NCI-H1417 treated with DMSO at 0.1 percent for 48 hours (cell line): Measurements from ENCODE around the gene STIM2.

ENCODE experiments used
- DNase-seq: peaks from one replicate; lab custom pipeline; 2025; lab: John Stamatoyannopoulos, UW

STIM2 gene

DNA sequence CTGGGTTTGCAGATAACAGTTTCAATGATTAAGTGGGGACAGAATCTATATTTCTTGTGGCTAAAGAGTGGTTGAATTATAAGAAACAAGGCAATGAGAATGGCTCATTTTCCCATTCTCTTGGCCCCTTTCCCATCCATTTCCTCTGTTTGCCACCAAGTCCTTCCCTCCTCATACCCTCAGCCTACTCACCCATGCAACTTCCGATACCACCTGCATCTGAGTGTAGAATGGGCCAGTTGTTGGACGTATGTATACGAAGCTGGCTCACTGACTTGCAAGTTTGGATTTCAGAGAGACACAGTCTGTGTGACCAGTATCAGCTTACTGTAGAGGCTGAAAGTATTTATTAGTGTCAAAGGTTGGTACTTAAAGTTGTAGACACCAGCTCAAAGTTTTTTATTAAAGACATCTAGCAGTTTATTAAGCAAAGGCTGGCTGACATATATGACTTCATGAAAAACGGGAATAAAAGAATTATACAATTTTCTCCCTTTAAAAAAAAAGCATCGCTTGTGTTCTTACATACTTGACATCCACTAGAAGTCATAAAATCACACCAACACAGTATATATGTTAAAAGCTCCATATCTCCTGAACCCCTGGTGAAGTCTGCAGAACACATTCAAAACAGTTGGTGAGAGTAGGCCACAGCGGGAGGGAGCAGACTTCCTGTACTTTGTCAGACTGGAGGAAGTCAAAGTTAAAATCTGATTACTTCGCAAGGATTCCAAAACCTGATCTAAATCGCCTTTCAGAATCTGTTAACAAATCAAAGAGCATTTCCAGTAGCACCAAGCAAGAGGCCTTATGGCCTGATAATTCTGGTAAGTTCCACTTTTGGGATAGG, 22.4 kb upstream of the STIM2 start:
- DNase-seq = no peak

DNA sequence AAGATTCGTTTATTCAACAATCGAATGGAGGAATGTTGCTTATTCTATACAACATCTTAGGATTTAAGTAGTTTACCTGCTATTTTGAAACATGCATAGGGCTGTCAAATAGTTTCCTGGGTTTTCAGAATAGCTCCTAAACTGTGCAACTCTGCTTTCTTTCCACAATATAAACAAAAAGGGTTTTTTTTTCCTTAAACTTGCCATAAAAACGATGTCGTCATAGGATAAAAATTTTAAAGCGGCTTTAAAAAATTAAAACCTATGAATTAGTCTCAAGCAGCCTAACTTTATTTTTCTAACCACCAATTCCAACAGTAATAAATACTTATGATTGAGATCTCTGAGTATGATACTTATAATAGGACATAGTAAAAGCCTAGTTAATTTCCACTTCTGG, 21.6 kb upstream of the STIM2 start:
- DNase-seq = no peak

DNA sequence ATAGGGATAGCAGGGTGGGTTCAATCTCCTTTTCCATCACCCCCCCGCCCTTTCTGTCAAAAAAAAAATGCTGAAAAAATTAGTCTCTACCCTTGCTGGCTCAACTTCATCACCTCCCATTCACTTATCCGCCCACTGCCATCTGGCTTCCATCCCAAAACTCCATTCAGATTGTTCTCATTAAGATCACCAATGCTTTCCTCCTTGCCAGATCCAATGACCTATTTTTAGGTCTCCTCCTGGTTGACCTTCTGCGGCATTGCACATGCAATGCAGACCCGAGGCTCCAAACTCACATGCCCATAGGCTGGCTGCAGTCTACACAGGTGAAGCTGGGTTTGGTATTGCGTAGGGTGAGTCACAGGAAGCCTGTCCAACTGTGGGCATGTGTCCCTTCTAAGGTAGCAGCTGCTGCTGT, 21.1 kb upstream of the STIM2 start:
- no peak for DNase-seq

DNA sequence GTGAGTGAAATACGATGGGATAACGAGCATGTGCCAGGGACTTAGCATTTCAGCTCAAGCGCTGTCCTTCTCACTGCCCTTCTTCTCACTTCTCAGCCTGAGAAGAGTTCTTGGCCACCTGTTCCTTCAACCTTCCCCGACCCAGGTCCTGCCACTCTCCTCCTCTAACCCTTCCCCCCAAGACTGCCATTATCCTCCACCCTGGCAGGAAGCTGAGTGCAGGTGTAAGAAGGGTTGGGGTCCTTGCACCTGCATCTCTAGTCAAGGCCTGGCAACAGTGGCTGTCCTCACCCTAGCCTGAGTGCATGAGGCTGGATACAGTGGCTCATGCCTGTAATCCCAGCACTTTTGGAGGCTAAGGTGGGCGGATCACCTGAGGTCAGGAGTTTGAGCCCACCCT, 19.9 kb upstream of the STIM2 start:
- no peak for DNase-seq

DNA sequence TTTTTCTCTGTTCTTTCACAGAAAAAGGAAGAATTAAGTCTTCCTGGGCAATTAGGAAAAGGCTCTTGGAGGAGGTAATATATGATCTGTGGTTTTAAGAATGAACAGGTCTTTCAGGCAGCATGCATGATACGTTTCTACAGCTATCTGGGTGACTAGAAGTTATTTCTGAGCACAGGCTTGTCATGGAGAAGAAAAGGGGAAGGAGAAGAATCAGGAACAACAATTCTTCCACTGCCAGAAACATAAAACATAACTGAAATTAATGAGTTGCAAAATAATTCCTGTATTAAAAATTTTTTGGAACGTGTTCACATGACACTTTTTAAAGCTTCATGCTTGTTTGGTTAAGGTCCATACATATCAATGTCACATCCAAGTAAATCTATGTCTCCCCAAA, 17.7 kb upstream of the STIM2 start:
- no peak for DNase-seq

DNA sequence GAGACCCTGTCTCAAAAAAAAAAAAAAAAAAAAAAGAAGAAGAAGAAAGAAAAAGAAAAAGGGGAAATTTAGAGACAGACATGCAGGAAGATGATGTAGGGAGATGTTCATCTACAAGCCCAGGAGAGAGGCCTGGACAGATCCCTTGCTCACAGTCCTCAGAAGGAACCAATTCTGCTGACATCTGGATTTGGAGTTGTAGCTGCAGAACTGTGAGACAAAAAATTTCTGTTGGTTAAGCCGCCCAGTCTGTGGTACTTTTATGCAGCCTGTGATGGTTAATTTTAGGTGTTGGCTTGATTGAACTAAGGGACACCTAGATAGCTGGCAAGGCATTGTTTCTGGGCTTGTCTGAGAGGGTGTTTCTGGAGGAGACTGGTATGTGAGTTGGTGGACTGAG, 10.1 kb upstream of the STIM2 start:
- no peak for DNase-seq

DNA sequence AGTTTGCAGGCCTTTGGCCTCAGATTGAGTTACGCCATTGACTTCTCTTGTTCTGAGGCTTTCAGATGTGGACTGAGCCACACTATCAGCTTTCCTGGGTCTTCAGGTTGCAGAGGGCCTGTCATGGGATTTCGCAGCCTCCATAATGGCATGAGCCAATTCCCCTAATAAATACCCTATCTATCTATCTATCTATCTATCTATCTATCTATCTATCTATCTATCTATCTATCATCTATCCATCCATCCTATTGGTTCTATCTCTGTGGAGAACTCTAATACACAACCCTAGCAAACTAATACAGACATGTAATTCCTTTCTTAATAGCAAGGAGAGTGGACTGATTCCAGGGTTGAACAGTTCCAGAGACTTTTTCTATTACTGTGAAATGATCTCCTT, 9.5 kb upstream of the STIM2 start:
- DNase-seq = no peak

DNA sequence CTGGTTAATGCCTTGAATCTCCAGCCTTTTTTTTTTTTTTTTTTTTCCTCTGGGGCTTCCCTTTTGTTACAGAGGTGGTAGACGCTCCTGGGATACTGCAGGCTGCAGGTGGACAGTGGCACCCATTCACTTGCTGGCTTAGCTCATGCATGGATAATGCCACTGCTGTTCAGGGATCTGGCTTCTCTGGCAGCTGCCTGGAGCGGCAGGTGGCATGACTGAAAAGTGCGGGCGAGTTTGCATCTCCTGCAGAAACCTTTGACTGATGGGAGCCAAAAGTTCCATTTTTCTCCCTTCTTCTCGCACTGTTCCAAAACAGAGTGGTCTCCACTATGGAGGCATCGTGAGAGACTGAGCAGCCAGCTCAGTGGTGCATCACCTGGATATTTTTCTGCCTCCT, 5.9 kb upstream of the STIM2 start:
- no peak for DNase-seq

DNA sequence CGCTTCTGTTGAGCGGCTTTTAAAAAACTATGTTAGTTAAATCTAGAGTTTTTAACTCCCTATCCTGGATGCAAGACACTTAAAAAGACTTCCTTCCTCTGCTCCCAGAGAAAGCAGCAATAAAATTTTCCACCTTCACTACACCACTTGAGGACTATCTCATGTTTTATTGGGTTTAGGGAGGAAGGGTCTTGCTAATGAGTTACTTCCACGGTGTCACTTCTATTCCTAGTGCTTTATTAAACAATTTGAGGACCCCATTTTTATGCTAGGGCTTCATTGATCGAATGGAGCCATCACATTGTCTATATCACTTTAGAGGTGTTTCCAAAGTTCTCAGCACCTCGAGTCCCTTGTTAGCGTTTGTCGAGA, 3.7 kb upstream of the STIM2 start:
- no peak for DNase-seq

DNA sequence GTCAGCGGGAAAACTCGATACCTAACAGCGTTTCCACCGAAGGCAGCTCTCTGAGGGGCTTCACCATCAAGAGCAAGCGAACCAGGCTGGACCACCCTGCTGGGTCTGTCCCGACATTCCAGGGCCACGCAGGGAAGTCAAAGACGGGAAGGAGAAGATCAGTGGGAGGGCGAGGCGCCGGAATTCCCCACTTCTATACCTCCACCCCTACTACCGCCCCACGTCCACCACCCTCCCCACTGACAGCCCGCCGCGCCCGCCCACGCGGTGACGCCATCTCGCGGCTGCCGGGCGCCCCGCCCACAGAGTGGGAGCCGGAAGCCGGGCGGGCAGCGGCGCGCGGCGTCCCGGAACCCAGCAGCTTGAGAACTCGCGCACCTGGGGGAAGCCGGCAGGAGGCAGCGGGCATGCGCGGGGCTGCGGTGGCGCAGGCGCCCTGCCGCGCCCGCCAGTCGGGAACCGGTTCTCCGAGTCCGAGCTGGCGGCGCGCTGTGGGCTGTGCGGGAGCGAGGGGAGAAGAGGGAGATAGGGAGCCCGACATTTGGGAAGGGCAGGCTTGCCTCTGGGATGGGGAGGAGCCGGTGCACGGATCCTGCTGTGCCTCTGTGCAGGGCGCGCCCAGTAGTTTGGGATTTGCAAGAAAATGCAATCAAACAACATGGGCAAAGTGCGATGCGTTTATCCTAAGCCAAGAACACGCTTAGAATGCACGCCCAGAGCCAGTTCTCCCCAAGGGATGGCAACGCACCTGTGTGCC, 3.2 kb upstream of the STIM2 start:
- peak; percentile 36 for DNase-seq

DNA sequence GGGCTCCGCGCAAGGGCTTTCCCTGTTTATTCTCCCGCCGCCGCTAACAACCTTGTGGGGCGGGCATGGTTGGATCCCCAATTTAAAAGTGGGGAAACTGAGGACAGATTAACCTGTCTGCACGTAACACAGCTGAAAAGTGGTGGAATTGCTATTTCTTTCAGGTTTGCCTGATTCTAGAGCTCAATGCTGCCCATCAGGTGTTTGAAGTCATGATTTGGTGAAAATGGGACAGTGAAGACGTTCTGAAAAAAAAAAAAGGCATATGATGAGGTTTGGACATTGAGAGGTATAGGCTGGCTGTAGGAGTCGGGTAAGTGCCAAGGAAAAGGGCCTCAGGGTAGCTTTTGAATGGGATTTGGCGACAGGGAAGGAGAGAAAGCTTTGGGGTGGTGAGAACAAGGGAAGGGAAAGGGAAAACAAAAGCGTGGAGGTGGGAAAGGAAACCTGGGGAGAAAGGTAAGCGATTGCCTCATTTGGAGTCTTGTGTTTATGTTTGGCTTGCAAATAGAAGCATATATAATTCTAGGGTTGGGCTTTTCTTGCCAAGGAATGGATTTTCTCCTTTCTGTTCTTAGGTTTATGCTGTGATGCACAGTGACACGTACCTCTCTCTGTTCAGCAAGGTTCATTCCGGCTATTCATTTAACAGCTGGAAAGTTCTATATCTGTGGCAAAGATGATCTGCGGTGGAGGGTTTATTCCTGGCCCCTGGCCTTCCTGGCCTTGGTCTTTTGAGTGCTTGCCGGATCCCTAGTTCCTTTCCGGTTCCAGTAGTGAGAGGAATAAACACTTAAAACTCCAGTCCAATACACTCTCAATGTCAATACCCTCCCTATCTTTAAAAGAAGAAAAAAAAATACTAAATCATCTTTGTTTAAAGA, 2.4 kb upstream of the STIM2 start:
- no peak for DNase-seq

DNA sequence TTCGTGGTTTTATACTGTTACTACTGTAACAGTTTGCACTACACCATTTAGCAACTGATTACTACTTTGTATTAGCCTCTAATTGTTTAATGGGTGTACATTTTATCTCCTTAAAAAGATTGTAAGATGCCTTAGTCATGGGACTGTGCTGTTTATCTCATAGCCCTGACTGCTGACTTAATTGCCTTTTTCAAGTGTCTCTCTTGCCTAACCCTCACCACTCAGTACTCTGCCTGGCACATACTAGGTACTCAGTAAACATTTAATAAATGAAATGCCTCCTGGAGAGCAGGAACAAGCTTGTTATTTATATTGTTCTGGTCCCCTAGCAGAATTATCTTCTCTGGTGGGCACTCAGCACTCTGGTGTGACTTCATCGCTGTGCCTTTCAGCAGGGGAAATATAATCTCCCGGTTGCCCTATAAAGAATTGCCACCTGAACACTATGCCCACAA, 1.7 kb upstream of the STIM2 start:
- DNase-seq = no peak

DNA sequence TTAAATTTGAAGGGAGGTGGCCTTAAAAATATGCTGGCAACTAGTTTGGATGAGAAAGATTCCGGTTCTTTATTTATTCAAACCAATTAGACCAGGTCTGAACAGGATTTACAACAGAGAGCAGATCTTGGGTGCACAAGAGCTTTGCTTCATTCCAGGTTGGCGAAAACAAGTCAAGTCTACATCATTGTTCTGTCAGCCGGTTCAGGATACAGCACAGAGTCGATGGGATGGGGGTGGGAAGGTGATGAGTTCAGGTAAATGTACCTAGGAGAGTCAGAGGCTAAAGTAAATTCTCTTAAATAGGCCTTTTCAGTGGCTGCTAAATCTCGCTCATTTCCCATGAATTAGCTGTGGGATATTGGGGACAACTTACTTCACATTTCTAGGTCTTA, 882 bp upstream of the STIM2 start:
- DNase-seq = no peak

DNA sequence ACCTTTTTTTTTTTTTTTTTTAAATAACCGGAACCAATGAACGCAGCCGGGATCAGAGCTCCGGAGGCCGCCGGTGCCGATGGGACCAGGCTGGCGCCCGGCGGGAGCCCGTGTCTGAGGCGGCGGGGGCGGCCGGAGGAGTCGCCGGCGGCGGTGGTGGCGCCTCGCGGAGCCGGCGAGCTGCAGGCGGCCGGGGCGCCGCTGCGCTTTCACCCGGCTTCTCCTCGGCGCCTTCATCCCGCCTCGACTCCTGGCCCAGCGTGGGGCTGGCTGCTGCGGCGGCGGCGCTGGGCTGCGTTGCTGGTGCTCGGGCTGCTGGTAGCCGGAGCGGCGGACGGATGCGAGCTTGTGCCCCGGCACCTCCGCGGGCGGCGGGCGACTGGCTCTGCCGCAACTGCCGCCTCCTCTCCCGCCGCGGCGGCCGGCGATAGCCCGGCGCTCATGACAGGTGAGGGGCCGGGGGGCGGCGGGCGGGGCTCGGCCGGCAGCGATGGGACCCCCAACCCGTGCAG, 337 bp downstream of the STIM2 start:
- DNase-seq = no peak

DNA sequence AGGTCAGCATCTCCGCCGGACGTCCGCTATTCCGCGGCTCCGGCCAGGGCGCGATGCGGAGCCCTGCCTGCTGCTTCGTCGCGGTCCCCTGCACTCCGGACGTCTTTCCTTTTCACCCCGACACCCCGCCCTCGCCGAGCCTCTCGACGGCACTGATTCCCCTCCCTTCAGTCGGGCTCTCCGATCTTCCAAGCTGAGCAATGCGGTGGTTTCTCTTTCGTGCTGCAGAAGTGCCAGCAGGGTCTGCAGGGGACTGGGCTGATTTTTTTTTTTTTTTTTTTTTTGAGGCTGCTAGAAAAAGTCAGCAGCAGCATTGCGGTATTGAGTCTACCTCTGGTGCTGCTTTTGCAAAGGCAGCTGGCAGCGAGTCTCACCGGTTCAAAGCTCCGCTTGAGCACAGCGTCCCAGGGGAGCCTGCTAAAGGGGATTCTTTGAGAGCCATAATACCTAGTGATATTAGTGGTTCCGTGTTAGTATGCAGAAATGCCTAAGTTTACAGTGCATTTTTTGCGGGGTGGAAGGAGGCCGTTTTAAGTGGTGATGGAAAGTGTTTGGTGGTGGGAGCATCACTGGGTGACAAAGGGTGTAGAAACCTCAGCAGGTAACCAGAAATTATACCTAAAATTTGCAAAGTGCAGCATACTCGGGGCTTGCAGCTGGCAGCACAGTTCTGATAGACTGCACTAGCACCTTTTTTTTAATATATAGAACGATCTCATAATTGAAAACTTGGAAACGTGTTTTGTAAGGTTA, 969 bp downstream of the STIM2 start:
- DNase-seq = no peak

DNA sequence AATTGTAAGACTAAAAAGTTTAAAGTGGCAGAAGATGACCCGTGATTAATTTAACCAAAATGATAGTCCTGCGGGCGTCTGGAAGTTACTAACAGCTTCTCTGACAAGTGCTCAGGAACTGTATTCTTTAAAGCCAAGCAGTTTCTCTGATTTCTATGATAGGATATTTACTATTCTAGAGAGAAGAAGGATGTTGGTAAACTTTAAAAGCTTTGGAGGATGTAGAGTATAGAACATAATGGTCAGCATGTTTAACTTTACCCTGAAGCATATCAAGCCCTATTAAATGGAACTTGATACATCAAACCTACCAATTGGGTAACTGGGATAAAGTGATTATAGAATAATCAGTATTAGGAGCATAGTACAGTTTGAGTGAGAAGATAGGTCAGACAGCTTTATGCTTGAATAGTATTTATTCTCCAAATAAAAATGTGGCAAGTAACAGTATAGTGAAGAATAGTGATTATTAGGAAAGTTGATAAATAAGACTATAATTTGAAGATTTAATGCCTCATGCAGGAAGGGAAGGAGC, 1.8 kb downstream of the STIM2 start:
- DNase-seq = no peak

DNA sequence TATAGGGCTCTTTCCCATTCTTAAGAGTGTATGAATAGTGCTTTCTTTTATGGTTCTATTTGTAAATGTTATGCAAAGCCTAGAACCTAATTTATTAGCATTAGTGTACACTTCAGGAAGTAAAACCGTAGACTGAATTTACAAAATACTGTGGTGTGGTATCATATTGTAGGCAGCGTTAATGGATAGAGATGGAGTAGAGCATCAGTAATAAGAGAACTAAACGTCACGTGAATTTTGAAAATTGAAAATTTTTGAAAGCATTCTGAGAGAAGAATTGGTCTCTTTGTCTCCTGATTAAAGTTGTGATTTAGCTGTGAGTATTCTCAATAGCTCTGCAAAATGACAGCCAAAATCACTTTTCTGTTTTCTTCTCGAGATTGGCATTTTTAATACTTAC, 2.9 kb downstream of the STIM2 start:
- no peak for DNase-seq

DNA sequence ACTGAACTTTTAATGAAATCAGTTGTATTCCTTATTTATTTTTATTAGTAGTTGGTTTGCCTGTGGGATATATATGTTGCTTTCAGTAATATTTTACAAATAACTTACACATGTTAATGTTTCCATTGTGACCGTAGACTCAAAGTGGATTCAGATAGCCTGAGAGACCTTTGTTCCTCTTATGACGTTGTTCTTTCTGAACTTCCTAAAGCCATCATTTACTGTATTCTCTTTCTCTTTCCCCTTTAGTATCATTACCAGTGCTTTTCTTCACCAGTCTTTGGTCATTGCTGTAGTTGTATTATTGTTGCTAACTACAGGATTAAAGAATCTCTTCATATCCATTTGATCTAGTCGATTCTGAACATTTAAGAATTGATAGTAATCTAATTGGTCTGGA, 4.3 kb downstream of the STIM2 start:
- DNase-seq = no peak

DNA sequence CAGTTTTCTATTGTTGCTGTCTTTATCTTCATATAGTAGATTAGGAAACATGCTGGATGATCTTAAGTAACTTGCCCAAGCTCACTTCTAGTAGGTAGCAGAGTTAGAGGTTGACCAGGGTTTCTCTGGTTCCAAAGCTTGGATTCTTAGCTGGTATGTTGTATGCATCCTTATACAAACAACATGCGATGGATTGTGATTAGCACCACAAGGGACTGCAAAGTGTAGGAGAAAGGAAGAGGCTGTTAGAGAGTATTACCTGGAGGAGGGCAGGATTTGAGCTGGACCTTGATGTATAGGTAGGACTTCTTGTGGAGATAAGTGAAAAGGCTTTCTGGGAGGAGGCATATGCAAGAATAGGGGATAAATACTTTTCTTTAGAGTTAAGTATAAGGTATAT, 5.6 kb downstream of the STIM2 start:
- DNase-seq = no peak

DNA sequence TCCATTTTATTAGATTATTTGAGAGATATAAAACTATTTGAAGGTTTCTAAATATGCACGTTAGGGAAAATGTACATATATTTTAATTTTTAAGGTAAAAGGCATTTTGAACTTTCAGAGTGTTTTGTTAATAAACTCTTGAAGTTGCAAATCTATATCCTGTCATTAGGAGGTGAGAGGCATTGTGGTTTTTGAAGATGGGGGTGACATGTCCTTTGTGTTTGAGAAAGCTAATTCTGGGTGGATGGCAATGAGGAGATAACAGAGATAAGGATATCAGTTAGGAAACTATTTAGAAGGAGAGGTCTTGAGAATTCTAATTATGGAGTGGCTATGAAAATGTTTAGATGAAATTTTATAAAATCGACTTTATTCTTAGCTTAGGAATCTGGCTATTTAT, 6.1 kb downstream of the STIM2 start:
- no peak for DNase-seq

DNA sequence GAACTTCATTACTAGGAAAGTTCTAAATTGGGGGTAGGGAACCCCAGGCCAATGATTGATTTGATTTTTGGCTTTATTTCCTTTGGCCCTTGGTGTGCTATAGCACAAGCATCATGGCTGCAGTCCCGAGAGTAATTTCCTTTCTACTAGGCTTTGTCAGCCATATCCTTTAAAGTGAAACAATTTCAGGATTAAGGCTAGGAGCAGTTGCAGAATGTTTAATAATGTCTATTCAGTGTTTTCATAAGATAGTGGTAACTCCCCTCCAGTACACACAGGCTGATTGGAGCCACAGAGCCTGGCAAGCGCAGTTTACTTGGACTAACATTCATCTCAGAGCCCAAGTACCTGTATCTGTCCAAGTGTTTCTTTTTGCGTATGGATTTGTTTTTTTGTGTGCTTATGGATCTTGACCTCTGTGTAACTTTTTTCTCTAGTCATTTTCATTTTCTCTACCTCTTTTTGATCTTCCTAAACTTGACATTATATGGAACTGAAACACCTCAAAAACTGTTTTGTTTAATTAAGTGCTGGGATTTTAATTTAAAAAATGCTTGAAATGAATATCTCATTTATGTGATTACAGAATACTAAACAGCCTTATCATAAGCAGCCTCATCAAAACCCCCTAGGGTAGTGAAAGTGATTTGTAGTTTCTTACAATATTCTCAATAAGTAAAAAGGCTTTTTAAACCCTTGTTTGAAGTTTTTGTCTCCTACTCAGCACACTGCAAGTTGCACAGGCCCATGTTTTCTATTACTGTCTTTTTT, 7.5 kb downstream of the STIM2 start:
- DNase-seq = no peak
